ENCODE measurements around the gene MRPL9.

The MRPL9 gene

GRCh38 chr1:151762941-151763921, at the start of gene MRPL9:
Gene MRPL9, minus strand, starts transcription at chr1:151763496. Its CDS starts 17 bp downstream, at chr1:151763479.
- peak; percentile 84 for DNase-seq (ENCODE audit: low read depth)

- peak; percentile 5 for DNase-seq (ENCODE audit: low read depth)
Measured at GRCh38 chr1:151811181-151811580, 47.9 kb upstream of the MRPL9 start.

- no peak for DNase-seq (ENCODE audit: low read depth)
Measured at GRCh38 chr1:151809985-151810556, 46.8 kb upstream of the MRPL9 start.

- no peak for DNase-seq (ENCODE audit: low read depth)
Measured at GRCh38 chr1:151809290-151809984, 46.1 kb upstream of the MRPL9 start.

- DNase-seq (ENCODE audit: low read depth), result no peak
Measured at GRCh38 chr1:151807766-151808165, 44.5 kb upstream of the MRPL9 start.

- DNase-seq (ENCODE audit: low read depth), result no peak
Measured at GRCh38 chr1:151807131-151807530, 43.8 kb upstream of the MRPL9 start.

- DNase-seq (ENCODE audit: low read depth), result no peak
Measured at GRCh38 chr1:151806170-151806569, 42.9 kb upstream of the MRPL9 start.

- no peak for DNase-seq (ENCODE audit: low read depth)
Measured at GRCh38 chr1:151805066-151805820, 41.9 kb upstream of the MRPL9 start, which contains the start of gene LINGO4. Gene LINGO4, minus strand, starts transcription at chr1:151805419. Its CDS starts 2,715 bp downstream, at chr1:151802704.

- no peak for DNase-seq (ENCODE audit: low read depth)
Measured at GRCh38 chr1:151803915-151804314, 40.6 kb upstream of the MRPL9 start.

- DNase-seq (ENCODE audit: low read depth), result no peak
Measured at GRCh38 chr1:151803164-151803563, 39.9 kb upstream of the MRPL9 start.

GRCh38 chr1:151802372-151802771, 39.1 kb upstream of the MRPL9 start:
- DNase-seq (ENCODE audit: low read depth), result no peak

- DNase-seq (ENCODE audit: low read depth), result no peak
Measured at GRCh38 chr1:151801846-151802245, 38.5 kb upstream of the MRPL9 start.

GRCh38 chr1:151801310-151801820, 38.1 kb upstream of the MRPL9 start:
- no peak for DNase-seq (ENCODE audit: low read depth)

- DNase-seq (ENCODE audit: low read depth), result no peak
Measured at GRCh38 chr1:151800830-151801229, 37.5 kb upstream of the MRPL9 start.

- DNase-seq (ENCODE audit: low read depth), result peak; percentile 48
Measured at GRCh38 chr1:151799179-151800022, 36.1 kb upstream of the MRPL9 start.

- no peak for DNase-seq (ENCODE audit: low read depth)
Measured at GRCh38 chr1:151798571-151798970, 35.3 kb upstream of the MRPL9 start.

- DNase-seq (ENCODE audit: low read depth), result peak; percentile 34
Measured at GRCh38 chr1:151790940-151791651, 27.8 kb upstream of the MRPL9 start.

GRCh38 chr1:151790071-151790939, 27.0 kb upstream of the MRPL9 start, which contains the start of gene TDRKH:
Gene TDRKH, minus strand, starts transcription at chr1:151790500. Its CDS starts 7,478 bp downstream, at chr1:151783022.
- peak; percentile 100 for DNase-seq (ENCODE audit: low read depth)

GRCh38 chr1:151787689-151788088, 24.4 kb upstream of the MRPL9 start:
- no peak for DNase-seq (ENCODE audit: low read depth)

Data from EH (cell line).